ENCODE measurements around the gene LY6G5C. TPM values are rescaled to one million over a fixed set of nuclear protein-coding genes. Genes with fewer than 3 reads are reported as not detected.

Gene LY6G5C
- total and polyA plus RNA-seq, 9 of the 15 experiments (the other 6 are each of a cell fraction or from before 2014, with no cell fraction given): 0.10 to 0.67 (median 0.46) TPM; not detected in 4

- H4K20me1 ChIP-seq (replicated peaks; ENCODE audit: control insufficient read depth, insufficient read depth, low read length): no peaks in the 10 kb centered on the region; the same call in 1 of the 2 replicates
- H3K4me1 ChIP-seq (replicated peaks in 1 of 2; ENCODE audit: control insufficient read depth in 2 of 2, insufficient read depth in 2 of 2, low read length in 2 of 2): peaks cover 22 to 30% of the 10 kb centered on the region in 2 experiments
- H3K36me3 ChIP-seq (ENCODE audit: control insufficient read depth, insufficient read depth, low read length): peaks cover 46% of the 10 kb centered on the region
- intact Hi-C loops (cut with micrococcal nuclease): loop anchor here (2.0 kb wide), 1 partner anchor 37 kb away; the partner anchor contains the start of gene GPANK1
- TSS peak; percentile 60 for BruUV-seq (replicated peaks)
- no peaks in the 10 kb centered on the region for H3K27me3 ChIP-seq (ENCODE audit: control insufficient read depth in 2 of 2, insufficient read depth in 2 of 2, low read length in 2 of 2)
- peaks cover 5% of the 10 kb centered on the region for H3K9me1 ChIP-seq (ENCODE audit: control insufficient read depth, insufficient read depth, low read length)
- H3K4me3 ChIP-seq: peak overlapping the region; percentile 68
- peak overlapping the region; percentile 93 for H3K27ac ChIP-seq (ENCODE audit: extremely low read depth, low read depth, low read length)
- peak overlapping the region; percentile 91 for H2AFZ ChIP-seq (ENCODE audit: low read depth, low read length)
- H3K4me2 ChIP-seq (ENCODE audit: insufficient read depth, low read length): peak overlapping the region; percentile 87
- CTCF ChIA-PET (ENCODE audit: low intra/inter-chr PET ratio): interaction anchor here (1.2 kb wide), 1 partner anchor 12 kb away, joined by 3 read pairs; no protein-coding TSS in a partner anchor
- peaks cover 54% of the 10 kb centered on the region for H3K79me2 ChIP-seq (ENCODE audit: control insufficient read depth, insufficient read depth, low read length)
- ATAC-seq: no peak
- in situ Hi-C loops (cut with MboI): no loop called here
- no peaks in the 10 kb centered on the region for H3K9me3 ChIP-seq (replicated peaks; ENCODE audit: control insufficient read depth, insufficient read depth, low read depth, low read length)
- POLR2A ChIA-PET: interaction anchor here (0.7 to 9.7 kb wide), 16 partner anchors 10 to 137 kb away, joined by 3 to 158 read pairs (median 10); partner anchors contain the start of genes CSNK2B, GPANK1, LY6G6C and LY6G6D
- FAIRE-seq: no peak
- WGBS (ENCODE audit: insufficient coverage, low coverage, missing lambda C conversion rate): 42% methylated on average over 7 of the region's 7 CpGs
- DNase-seq (ENCODE audit: extremely low read depth in 1 of 4, low spot score in 3 of 4): no peak
- peak overlapping the region; percentile 93 to 96 for H3K9ac ChIP-seq (ENCODE audit: insufficient read depth in 1 of 2, low read depth in 2 of 2, low read length in 2 of 2)
- TF ChIP-seq ZNF143 (CRISPR knock-in tag; IDR thresholded peaks at IDR 0.05) (peak; percentile 56; the same call in 1 of the 2 replicates), MIER1 (IDR thresholded peaks at IDR 0.05; ENCODE audit: low read depth) (0 out of 2 replicates have a peak, but pooled peaks have one; percentile 52), RFX1 (IDR thresholded peaks at IDR 0.05) (no peak), ARID4B (CRISPR knock-in tag; IDR thresholded peaks at IDR 0.05) (peak; percentile 71; the same call in 1 of the 2 replicates), NFIC (IDR thresholded peaks at IDR 0.05) (peak; percentile 69), SREBF2 (CRISPR knock-in tag; IDR thresholded peaks at IDR 0.05) (0 out of 2 replicates have a peak, but pooled peaks have one; percentile 12), USF1 (CRISPR knock-in tag; IDR thresholded peaks at IDR 0.05) (peak; percentile 62; the same call in 1 of the 2 replicates), HDGF (IDR thresholded peaks at IDR 0.05) (0 out of 2 replicates have a peak, but pooled peaks have one; percentile 76), BMI1 (IDR thresholded peaks at IDR 0.05; ENCODE audit: low read length) (0 out of 2 replicates have a peak, but pooled peaks have one; percentile 45), CBX8 (IDR thresholded peaks at IDR 0.05; ENCODE audit: borderline replicate concordance, extremely low read depth, low read depth, low read length, poor library complexity, severe bottlenecking) (no peak)
- TF ChIP-seq, protein P1, sequence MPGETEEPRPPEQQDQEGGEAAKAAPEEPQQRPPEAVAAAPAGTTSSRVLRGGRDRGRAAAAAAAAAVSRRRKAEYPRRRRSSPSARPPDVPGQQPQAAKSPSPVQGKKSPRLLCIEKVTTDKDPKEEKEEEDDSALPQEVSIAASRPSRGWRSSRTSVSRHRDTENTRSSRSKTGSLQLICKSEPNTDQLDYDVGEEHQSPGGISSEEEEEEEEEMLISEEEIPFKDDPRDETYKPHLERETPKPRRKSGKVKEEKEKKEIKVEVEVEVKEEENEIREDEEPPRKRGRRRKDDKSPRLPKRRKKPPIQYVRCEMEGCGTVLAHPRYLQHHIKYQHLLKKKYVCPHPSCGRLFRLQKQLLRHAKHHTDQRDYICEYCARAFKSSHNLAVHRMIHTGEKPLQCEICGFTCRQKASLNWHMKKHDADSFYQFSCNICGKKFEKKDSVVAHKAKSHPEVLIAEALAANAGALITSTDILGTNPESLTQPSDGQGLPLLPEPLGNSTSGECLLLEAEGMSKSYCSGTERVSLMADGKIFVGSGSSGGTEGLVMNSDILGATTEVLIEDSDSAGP (CRISPR knock-in tag; IDR thresholded peaks at IDR 0.05): peak; percentile 58; the same call in 1 of the 2 replicates
- TF ChIP-seq, protein P2, sequence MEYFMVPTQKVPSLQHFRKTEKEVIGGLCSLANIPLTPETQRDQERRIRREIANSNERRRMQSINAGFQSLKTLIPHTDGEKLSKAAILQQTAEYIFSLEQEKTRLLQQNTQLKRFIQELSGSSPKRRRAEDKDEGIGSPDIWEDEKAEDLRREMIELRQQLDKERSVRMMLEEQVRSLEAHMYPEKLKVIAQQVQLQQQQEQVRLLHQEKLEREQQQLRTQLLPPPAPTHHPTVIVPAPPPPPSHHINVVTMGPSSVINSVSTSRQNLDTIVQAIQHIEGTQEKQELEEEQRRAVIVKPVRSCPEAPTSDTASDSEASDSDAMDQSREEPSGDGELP (CRISPR knock-in tag; IDR thresholded peaks at IDR 0.05; ENCODE audit: borderline replicate concordance): peak; percentile 82; the same call in 1 of the 2 replicates
These were observed 21.0 kb upstream of the LY6G5C start for GRCh38 chr6:31701666-31702404.
